HG03520 (cell line): ENCODE data around the gene PDLIM5.
"Not testable (repeated sequence)": the region's sequence is repeated elsewhere in the genome, so short reads cannot be mapped to it uniquely, and the experiment has no call there.

Experiments
- ATAC-seq: cut with Tn5 transposase; IDR thresholded peaks from one replicate; pipeline ENCODE4 v1.9.1; 2021; ENCODE audit warnings: mild to moderate bottlenecking, moderate library complexity; ENCODE audit not compliant: unreplicated experiment

Gene PDLIM5

GRCh38 chr4:94639298-94639697 is 187.6 kb downstream of the PDLIM5 start:
- no peak for ATAC-seq

- no peak for ATAC-seq
Measured at GRCh38 chr4:94640151-94640550, 188.4 kb downstream of the PDLIM5 start.

- no peak for ATAC-seq
Measured at GRCh38 chr4:94641702-94642560, 190.2 kb downstream of the PDLIM5 start.

GRCh38 chr4:94642561-94642866 is 190.8 kb downstream of the PDLIM5 start:
- ATAC-seq = no peak

GRCh38 chr4:94648699-94649098 is 197.0 kb downstream of the PDLIM5 start:
- no peak for ATAC-seq

- ATAC-seq = no peak
Measured at GRCh38 chr4:94649381-94650133, 197.8 kb downstream of the PDLIM5 start.

GRCh38 chr4:94650134-94650495 is 198.4 kb downstream of the PDLIM5 start:
- ATAC-seq = no peak

- ATAC-seq = no peak
Measured at GRCh38 chr4:94650690-94651089, 198.9 kb downstream of the PDLIM5 start.

GRCh38 chr4:94653095-94653649 is 201.4 kb downstream of the PDLIM5 start:
- no peak for ATAC-seq

GRCh38 chr4:94653984-94654609 is 202.4 kb downstream of the PDLIM5 start:
- ATAC-seq = no peak

GRCh38 chr4:94654714-94655113 is 203.0 kb downstream of the PDLIM5 start:
- no peak for ATAC-seq

GRCh38 chr4:94660614-94661013 is 208.9 kb downstream of the PDLIM5 start:
- no peak for ATAC-seq

GRCh38 chr4:94665021-94665420 is 213.3 kb downstream of the PDLIM5 start:
- not testable (repeated sequence) for ATAC-seq

GRCh38 chr4:94665500-94666404 is 214.0 kb downstream of the PDLIM5 start:
- no peak for ATAC-seq

- ATAC-seq = no peak
Measured at GRCh38 chr4:94668724-94669123, 217.0 kb downstream of the PDLIM5 start.

GRCh38 chr4:94669672-94670664 is 218.2 kb downstream of the PDLIM5 start:
- ATAC-seq = no peak

GRCh38 chr4:94671113-94671512 is 219.4 kb downstream of the PDLIM5 start:
- no peak for ATAC-seq

GRCh38 chr4:94673961-94674360 is 222.2 kb downstream of the PDLIM5 start:
- ATAC-seq = no peak

- ATAC-seq = no peak
Measured at GRCh38 chr4:94676970-94677369, 225.2 kb downstream of the PDLIM5 start.
